A673 (cell line): ENCODE results near the gene CORO1A. TPM values are rescaled to one million over a fixed set of nuclear protein-coding genes. Genes with fewer than 3 reads are reported as not detected.
"Not testable (repeated sequence)": the region's sequence is repeated elsewhere in the genome, so short reads cannot be mapped to it uniquely, and the experiment has no call there.

Experiments used
- BruUV-seq: library from RNA; stranded (reverse); fragments of 400-500 nt; replicated peaks from 2 replicates; lab custom pipeline; 2021; lab: Mats Ljungman, UMichigan
- CTCF ChIA-PET: fragments of 300-600 bp; sonication (Branson Sonifier 250); formaldehyde crosslinking; loops from one replicate; lab custom pipeline; 2022; ENCODE audit warnings: antibody characterized with exemption; lab: Charles Lee
- POLR2A ChIA-PET: fragments of 300-600 bp; sonication (Branson Sonifier 250); formaldehyde crosslinking; loops from one replicate; lab custom pipeline; 2022; ENCODE audit warnings: antibody characterized with exemption; ENCODE audit not compliant: low non-redundant PET; lab: Charles Lee
- DNase-seq: peaks from one replicate; pipeline ENCODE4 v3.0.0-alpha.2; 2015; ENCODE audit warnings: low spot score
- H3K27ac ChIP-seq: fragments of 200-600 bp; sonication (generic); 2 replicates; pipeline ENCODE4 v1.5.1; 2016; ENCODE audit warnings: mixed run types, low read depth, mild to moderate bottlenecking, mixed read lengths, antibody characterized with exemption, low read length; ENCODE audit not compliant: poor library complexity, severe bottlenecking
- H3K27me3 ChIP-seq: fragments of 200-600 bp; sonication (generic); replicated peaks from 2 replicates; pipeline ENCODE4 v1.6.1; 2017; ENCODE audit warnings: mixed run types, low read depth, mild to moderate bottlenecking, mixed read lengths, antibody characterized with exemption, low read length; ENCODE audit not compliant: insufficient read depth, poor library complexity
- H3K36me3 ChIP-seq: fragments of 200-600 bp; sonication (generic); 2 replicates; pipeline ENCODE4 v1.6.1; 2016; ENCODE audit warnings: mixed run types, mild to moderate bottlenecking, mixed read lengths, antibody characterized with exemption, low read length; ENCODE audit not compliant: insufficient read depth, poor library complexity, severe bottlenecking
- H3K4me1 ChIP-seq: fragments of 200-600 bp; sonication (generic); 2 replicates; pipeline ENCODE4 v1.6.1; 2017; ENCODE audit warnings: mixed run types, mild to moderate bottlenecking, mixed read lengths, antibody characterized with exemption, low read length; ENCODE audit not compliant: insufficient read depth, poor library complexity, severe bottlenecking
- H3K4me3 ChIP-seq: fragments of 200-600 bp; sonication (generic); 2 replicates; pipeline ENCODE4 v1.5.1; 2016; ENCODE audit warnings: low read depth, mixed run types, mild to moderate bottlenecking, mixed read lengths, low read length; ENCODE audit not compliant: poor library complexity, severe bottlenecking
- H3K9me3 ChIP-seq: fragments of 200-600 bp; sonication (generic); 2 replicates; pipeline ENCODE4 v1.6.1; 2016; ENCODE audit warnings: mixed run types, low read depth, mild to moderate bottlenecking, mixed read lengths, antibody characterized with exemption, low read length; ENCODE audit not compliant: poor library complexity, severe bottlenecking
- EZH2 ChIP-seq: fragments of 200-600 bp; sonication (generic); IDR thresholded peaks from 2 replicates; pipeline ENCODE4 v1.6.1; 2017; ENCODE audit warnings: borderline replicate concordance, low read depth, mild to moderate bottlenecking, mixed read lengths, antibody characterized with exemption, low read length; ENCODE audit not compliant: poor library complexity, severe bottlenecking
- intact Hi-C: fragments of 100-400 bp; cut with micrococcal nuclease; formaldehyde crosslinking; loops from one replicate; pipeline ENCODE4 v1.10.0; 2022; ENCODE audit not compliant: unreplicated experiment
- total RNA-seq: library from RNA; stranded (reverse); gene quantifications from 2 replicates; pipeline ENCODE4 v1.2.3, GENCODE V29; 2021
- TF ChIP-seq, protein P1 (sequence below): fragments of 300-800, 200-600 bp; sonication (generic); conservative IDR thresholded peaks from 2 replicates; pipeline ENCODE4 v1.5.1; 2017; ENCODE audit warnings: low read depth, mild to moderate bottlenecking, antibody characterized with exemption, low read length, moderate library complexity, mixed read lengths

The CORO1A gene
- total RNA-seq, 1 experiment from 2014 or later = 4.6 TPM

DNA sequence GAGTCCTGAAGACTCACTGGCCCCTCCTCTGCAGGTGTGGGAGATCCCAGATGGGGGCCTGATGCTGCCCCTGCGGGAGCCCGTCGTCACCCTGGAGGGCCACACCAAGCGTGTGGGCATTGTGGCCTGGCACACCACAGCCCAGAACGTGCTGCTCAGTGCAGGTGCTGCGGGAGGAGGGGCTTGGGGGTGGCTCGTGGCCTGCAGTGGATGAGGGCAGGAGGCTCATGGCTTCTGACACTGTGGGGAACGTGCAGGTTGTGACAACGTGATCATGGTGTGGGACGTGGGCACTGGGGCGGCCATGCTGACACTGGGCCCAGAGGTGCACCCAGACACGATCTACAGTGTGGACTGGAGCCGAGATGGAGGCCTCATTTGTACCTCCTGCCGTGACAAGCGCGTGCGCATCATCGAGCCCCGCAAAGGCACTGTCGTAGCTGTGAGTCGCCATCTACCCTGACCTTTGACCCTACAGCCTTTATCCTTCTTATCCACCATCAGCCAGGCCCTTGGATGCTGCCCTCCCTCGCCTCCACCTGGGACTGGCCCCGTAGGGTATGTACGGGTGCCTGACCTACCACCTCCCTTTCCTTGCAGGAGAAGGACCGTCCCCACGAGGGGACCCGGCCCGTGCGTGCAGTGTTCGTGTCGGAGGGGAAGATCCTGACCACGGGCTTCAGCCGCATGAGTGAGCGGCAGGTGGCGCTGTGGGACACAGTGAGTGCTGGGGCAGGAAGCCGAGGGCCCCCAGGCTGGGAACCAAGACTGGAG lies 3.6 kb downstream of the CORO1A start:
- Histone ChIP-seq H3K4me1 (no peaks in the 10 kb centered on the region), H3K36me3 (no peaks in the 10 kb centered on the region), H3K4me3 (no peak overlapping the region), H3K27me3 (no peaks in the 10 kb centered on the region), H3K9me3 (no peaks in the 10 kb centered on the region), H3K27ac (no peak overlapping the region)
- POLR2A ChIA-PET = no interaction called here
- intact Hi-C loops = no loop called here
- no TSS peak for BruUV-seq
- TF ChIP-seq EZH2 = no peak
- TF ChIP-seq, protein P1, sequence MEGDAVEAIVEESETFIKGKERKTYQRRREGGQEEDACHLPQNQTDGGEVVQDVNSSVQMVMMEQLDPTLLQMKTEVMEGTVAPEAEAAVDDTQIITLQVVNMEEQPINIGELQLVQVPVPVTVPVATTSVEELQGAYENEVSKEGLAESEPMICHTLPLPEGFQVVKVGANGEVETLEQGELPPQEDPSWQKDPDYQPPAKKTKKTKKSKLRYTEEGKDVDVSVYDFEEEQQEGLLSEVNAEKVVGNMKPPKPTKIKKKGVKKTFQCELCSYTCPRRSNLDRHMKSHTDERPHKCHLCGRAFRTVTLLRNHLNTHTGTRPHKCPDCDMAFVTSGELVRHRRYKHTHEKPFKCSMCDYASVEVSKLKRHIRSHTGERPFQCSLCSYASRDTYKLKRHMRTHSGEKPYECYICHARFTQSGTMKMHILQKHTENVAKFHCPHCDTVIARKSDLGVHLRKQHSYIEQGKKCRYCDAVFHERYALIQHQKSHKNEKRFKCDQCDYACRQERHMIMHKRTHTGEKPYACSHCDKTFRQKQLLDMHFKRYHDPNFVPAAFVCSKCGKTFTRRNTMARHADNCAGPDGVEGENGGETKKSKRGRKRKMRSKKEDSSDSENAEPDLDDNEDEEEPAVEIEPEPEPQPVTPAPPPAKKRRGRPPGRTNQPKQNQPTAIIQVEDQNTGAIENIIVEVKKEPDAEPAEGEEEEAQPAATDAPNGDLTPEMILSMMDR = peak; percentile 89
- CTCF ChIA-PET = interaction anchor here (1.0 kb wide), 1 partner anchor 49 kb away, joined by 9 read pairs; no protein-coding TSS in a partner anchor
- peak; percentile 73 for DNase-seq

DNA sequence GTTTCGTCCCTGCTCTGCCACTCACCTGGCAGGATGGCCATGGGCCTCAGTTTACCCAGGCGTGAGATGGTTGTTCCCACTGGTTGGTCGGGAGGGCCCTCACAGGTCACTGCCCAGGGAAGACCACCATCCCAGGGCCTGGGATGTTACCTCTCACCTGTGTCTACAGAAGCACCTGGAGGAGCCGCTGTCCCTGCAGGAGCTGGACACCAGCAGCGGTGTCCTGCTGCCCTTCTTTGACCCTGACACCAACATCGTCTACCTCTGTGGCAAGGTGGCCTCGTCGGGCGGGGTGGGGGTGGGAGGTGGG lies 4.1 kb downstream of the CORO1A start:
- intact Hi-C loops = no loop called here
- H3K27ac ChIP-seq = no peak overlapping the region
- H3K4me1 ChIP-seq = no peaks in the 10 kb centered on the region
- no peak for DNase-seq
- POLR2A ChIA-PET = no interaction called here
- H3K36me3 ChIP-seq = no peaks in the 10 kb centered on the region
- H3K27me3 ChIP-seq = no peaks in the 10 kb centered on the region
- BruUV-seq = no TSS peak
- no peak for TF ChIP-seq EZH2
- TF ChIP-seq, protein P1 = no peak
- H3K4me3 ChIP-seq = no peak overlapping the region
- no peaks in the 10 kb centered on the region for H3K9me3 ChIP-seq
- CTCF ChIA-PET = no interaction called here

DNA sequence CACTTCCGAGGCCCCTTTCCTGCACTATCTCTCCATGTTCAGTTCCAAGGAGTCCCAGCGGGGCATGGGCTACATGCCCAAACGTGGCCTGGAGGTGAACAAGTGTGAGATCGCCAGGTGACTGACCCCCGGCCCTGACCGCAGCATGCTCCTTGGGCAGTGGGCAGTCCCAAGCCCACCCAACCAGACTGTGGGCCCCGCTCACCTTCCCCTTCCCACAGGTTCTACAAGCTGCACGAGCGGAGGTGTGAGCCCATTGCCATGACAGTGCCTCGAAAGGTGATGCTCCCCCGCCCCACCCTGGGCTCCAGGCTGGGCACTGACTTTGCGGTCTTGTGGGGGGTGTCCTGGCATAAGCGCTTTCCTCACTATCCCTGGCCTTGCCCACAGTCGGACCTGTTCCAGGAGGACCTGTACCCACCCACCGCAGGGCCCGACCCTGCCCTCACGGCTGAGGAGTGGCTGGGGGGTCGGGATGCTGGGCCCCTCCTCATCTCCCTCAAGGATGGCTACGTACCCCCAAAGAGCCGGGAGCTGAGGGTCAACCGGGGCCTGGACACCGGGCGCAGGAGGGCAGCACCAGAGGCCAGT lies 4.7 kb downstream of the CORO1A start:
- Histone ChIP-seq H3K4me3 (no peak overlapping the region), H3K27ac (no peak overlapping the region), H3K9me3 (no peaks in the 10 kb centered on the region), H3K4me1 (no peaks in the 10 kb centered on the region), H3K27me3 (no peaks in the 10 kb centered on the region), H3K36me3 (no peaks in the 10 kb centered on the region)
- BruUV-seq = no TSS peak
- DNase-seq = no peak
- TF ChIP-seq, protein P1 = no peak
- no peak for TF ChIP-seq EZH2
- POLR2A ChIA-PET = no interaction called here
- CTCF ChIA-PET = no interaction called here
- intact Hi-C loops = no loop called here

DNA sequence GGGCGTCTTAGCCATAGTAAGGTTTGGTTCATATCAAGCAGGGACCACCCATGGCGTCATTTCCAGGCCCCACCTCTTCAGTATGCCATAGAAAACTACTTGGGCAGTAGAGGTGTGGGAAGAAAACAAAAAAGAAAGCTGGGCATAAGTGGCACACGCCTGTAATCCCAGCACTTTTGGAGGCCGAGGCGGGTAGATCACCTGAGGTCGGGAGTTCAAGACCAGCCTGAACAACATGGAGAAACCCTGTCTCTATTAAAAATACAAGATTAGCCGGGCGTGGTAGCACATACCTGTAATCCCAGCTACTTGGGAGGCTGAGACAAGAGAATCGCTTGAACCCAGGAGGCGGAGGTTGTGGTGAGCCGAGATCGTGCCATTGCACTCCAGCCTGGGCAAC lies 7.8 kb downstream of the CORO1A start:
- H3K36me3 ChIP-seq, H3K27ac ChIP-seq, POLR2A ChIA-PET, H3K9me3 ChIP-seq, CTCF ChIA-PET, H3K27me3 ChIP-seq, DNase-seq, BruUV-seq, H3K4me1 ChIP-seq, intact Hi-C loops, H3K4me3 ChIP-seq: not testable (repeated sequence)

DNA sequence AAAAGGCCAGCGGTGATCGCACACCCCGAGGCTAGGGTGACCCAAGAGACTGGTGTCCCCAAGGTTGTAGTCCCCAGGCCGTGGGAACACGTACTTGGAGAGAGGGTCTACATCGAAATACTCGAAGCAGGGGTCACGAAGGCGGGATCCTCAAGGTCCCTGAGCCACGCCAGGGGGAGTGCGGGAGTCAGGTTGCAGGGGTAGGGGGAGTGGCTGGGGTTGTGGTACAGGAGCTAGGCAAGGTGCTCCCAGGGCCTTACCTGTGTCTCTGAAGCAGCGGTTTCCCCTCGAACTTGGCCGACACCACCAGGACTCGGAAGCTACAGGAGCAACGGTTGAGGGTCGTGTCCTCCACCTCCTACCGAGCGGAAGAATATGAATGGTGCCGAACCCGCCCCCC lies 9.7 kb downstream of the CORO1A start:
- H3K36me3 ChIP-seq, H3K4me3 ChIP-seq, H3K27ac ChIP-seq, H3K9me3 ChIP-seq, H3K27me3 ChIP-seq, POLR2A ChIA-PET, H3K4me1 ChIP-seq, BruUV-seq, CTCF ChIA-PET, intact Hi-C loops, DNase-seq: not testable (repeated sequence)
